ENCODE results near the gene CTXND1.

CTXND1 gene

GRCh38 chr15:80250614-80251427, 1.2 kb downstream of the CTXND1 start:
- Histone ChIP-seq H3K9me3 (replicated peaks; ENCODE audit: insufficient read depth, low read length) (no peaks in the 10 kb centered on the region), H3K27me3 (replicated peaks; ENCODE audit: insufficient read depth, low read length) (no peaks in the 10 kb centered on the region), H3K9ac (ENCODE audit: low read length) (no peak overlapping the region), H3K27ac (ENCODE audit: low read length) (no peak overlapping the region), H3K36me3 (replicated peaks; ENCODE audit: insufficient read depth, low read length) (no peaks in the 10 kb centered on the region), H3K4me1 (ENCODE audit: low read length) (no peaks in the 10 kb centered on the region), H3K4me2 (ENCODE audit: low read depth, low read length) (no peak overlapping the region), H3F3A (ENCODE audit: insufficient read depth, low read length) (no peaks in the 10 kb centered on the region), H4K20me1 (ENCODE audit: insufficient read depth, low read length) (no peaks in the 10 kb centered on the region), H3K79me2 (ENCODE audit: low read length) (no peaks in the 10 kb centered on the region), H3K4me3 (ENCODE audit: low read length) (no peak overlapping the region), H3K9me2 (replicated peaks; ENCODE audit: insufficient read depth, low read length) (no peaks in the 10 kb centered on the region), H2AFZ (ENCODE audit: low read length) (no peak overlapping the region)
- DNase-seq = no peak
- TF ChIP-seq, protein P1, sequence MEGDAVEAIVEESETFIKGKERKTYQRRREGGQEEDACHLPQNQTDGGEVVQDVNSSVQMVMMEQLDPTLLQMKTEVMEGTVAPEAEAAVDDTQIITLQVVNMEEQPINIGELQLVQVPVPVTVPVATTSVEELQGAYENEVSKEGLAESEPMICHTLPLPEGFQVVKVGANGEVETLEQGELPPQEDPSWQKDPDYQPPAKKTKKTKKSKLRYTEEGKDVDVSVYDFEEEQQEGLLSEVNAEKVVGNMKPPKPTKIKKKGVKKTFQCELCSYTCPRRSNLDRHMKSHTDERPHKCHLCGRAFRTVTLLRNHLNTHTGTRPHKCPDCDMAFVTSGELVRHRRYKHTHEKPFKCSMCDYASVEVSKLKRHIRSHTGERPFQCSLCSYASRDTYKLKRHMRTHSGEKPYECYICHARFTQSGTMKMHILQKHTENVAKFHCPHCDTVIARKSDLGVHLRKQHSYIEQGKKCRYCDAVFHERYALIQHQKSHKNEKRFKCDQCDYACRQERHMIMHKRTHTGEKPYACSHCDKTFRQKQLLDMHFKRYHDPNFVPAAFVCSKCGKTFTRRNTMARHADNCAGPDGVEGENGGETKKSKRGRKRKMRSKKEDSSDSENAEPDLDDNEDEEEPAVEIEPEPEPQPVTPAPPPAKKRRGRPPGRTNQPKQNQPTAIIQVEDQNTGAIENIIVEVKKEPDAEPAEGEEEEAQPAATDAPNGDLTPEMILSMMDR (IDR thresholded peaks at IDR 0.05; ENCODE audit: low read length) = no peak
- TF ChIP-seq EZH2 (optimal IDR thresholded peaks at IDR 0.05; ENCODE audit: low read depth, low read length) (no peak), EZH2phosphoT487 (IDR thresholded peaks at IDR 0.05; ENCODE audit: low read length) (no peak)

GRCh38 chr15:80249973-80250372, 2.0 kb downstream of the CTXND1 start:
- no peaks in the 10 kb centered on the region for H4K20me1 ChIP-seq (ENCODE audit: insufficient read depth, low read length)
- H3K27ac ChIP-seq (ENCODE audit: low read length) = no peak overlapping the region
- H3F3A ChIP-seq (ENCODE audit: insufficient read depth, low read length) = no peaks in the 10 kb centered on the region
- H3K79me2 ChIP-seq (ENCODE audit: low read length) = no peaks in the 10 kb centered on the region
- H3K4me3 ChIP-seq (ENCODE audit: low read length) = no peak overlapping the region
- no peaks in the 10 kb centered on the region for H3K36me3 ChIP-seq (replicated peaks; ENCODE audit: insufficient read depth, low read length)
- H2AFZ ChIP-seq (ENCODE audit: low read length) = no peak overlapping the region
- H3K4me1 ChIP-seq (ENCODE audit: low read length) = no peaks in the 10 kb centered on the region
- H3K27me3 ChIP-seq (replicated peaks; ENCODE audit: insufficient read depth, low read length) = no peaks in the 10 kb centered on the region
- H3K9me2 ChIP-seq (replicated peaks; ENCODE audit: insufficient read depth, low read length) = no peaks in the 10 kb centered on the region
- no peak overlapping the region for H3K4me2 ChIP-seq (ENCODE audit: low read depth, low read length)
- no peaks in the 10 kb centered on the region for H3K9me3 ChIP-seq (replicated peaks; ENCODE audit: insufficient read depth, low read length)
- TF ChIP-seq, protein P1 (IDR thresholded peaks at IDR 0.05; ENCODE audit: low read length) = no peak
- DNase-seq = no peak
- no peak overlapping the region for H3K9ac ChIP-seq (ENCODE audit: low read length)

- no peak overlapping the region for H3K27ac ChIP-seq (ENCODE audit: low read length)
- no peak overlapping the region for H3K9ac ChIP-seq (ENCODE audit: low read length)
- H3K4me3 ChIP-seq (ENCODE audit: low read length) = no peak overlapping the region
- H3K4me1 ChIP-seq (ENCODE audit: low read length) = no peaks in the 10 kb centered on the region
- DNase-seq = no peak
- TF ChIP-seq, protein P1 (IDR thresholded peaks at IDR 0.05; ENCODE audit: low read length) = no peak
- TF ChIP-seq EZH2 (optimal IDR thresholded peaks at IDR 0.05; ENCODE audit: low read depth, low read length) (no peak), EZH2phosphoT487 (IDR thresholded peaks at IDR 0.05; ENCODE audit: low read length) (no peak)
- no peaks in the 10 kb centered on the region for H3K9me3 ChIP-seq (replicated peaks; ENCODE audit: insufficient read depth, low read length)
- no peaks in the 10 kb centered on the region for H3K36me3 ChIP-seq (replicated peaks; ENCODE audit: insufficient read depth, low read length)
- no peak overlapping the region for H3K4me2 ChIP-seq (ENCODE audit: low read depth, low read length)
- no peak overlapping the region for H2AFZ ChIP-seq (ENCODE audit: low read length)
- H3K9me2 ChIP-seq (replicated peaks; ENCODE audit: insufficient read depth, low read length) = no peaks in the 10 kb centered on the region
- no peaks in the 10 kb centered on the region for H3K79me2 ChIP-seq (ENCODE audit: low read length)
- H3K27me3 ChIP-seq (replicated peaks; ENCODE audit: insufficient read depth, low read length) = no peaks in the 10 kb centered on the region
- no peaks in the 10 kb centered on the region for H4K20me1 ChIP-seq (ENCODE audit: insufficient read depth, low read length)
- no peaks in the 10 kb centered on the region for H3F3A ChIP-seq (ENCODE audit: insufficient read depth, low read length)
Observed at GRCh38 chr15:80247320-80247719, 4.7 kb downstream of the CTXND1 start.
